COLO829 (cell line): ENCODE data around the gene OR1D5.
"Not testable (repeated sequence)": the region's sequence is repeated elsewhere in the genome, so short reads cannot be mapped to it uniquely, and the experiment has no call there.

ENCODE experiments used
- DNase-seq: peaks from one replicate; pipeline ENCODE4 v3.0.0; 2012; ENCODE audit warnings: low spot score

Gene OR1D5

DNA sequence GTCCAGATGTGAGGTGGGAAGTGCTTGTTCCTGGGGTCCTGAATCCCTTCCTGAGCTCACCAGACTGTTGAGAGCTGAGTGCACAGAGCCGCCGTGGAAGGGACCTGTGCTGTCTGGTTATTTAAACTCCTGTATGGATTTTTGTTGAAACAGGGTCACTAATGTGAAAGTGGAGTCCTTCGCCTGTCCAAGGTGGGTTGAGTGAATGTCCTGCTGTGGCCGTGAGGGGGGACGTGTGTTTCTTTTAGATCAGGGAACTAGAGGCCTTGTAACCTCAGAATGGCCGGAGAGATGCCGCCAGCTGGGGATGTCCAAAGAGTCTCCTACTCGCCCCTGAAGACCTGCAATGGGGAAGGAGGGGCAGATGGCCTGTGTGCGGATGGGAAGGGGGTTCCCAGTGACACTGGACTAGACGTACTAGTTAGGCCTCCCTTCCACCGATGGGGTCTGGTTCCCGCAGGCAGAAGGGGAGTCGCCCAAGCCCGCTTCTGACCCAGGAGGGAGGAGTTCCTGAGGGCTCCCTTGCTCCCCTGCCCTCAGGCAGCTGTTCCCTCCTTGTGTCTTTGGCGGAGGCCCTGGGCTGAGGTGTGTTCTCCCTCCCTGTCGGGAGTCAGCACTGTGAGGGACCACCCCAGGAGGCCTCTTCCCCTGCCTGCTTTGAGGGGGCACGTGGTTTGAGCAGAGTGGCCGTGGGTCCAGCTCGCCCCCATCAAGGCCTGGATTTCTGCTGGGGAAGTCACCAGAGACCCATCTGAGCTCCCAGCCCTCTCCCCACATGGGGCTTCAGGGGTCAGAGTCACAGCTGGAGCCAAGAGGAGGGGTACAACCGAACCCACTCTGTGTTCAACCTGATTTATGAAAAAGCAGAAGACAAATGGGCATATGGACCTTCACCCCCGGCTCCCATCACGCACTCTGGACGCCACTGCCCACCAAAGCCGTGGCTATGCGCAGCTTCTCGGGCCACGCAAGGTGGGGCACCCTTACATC lies 30.9 kb downstream of the OR1D5 start:
- no peak for DNase-seq

- DNase-seq: not testable (repeated sequence)
Measured at GRCh38 chr17:3030852-3031470, 32.4 kb downstream of the OR1D5 start.

GRCh38 chr17:3030096-3030495 lies 33.3 kb downstream of the OR1D5 start:
- DNase-seq: peak; percentile 63

GRCh38 chr17:3029213-3029913 lies 34.0 kb downstream of the OR1D5 start:
- no peak for DNase-seq

- DNase-seq: no peak
Measured at GRCh38 chr17:3027786-3028532, 35.4 kb downstream of the OR1D5 start.

- no peak for DNase-seq
Measured at GRCh38 chr17:3026856-3027751, 36.3 kb downstream of the OR1D5 start.

DNA sequence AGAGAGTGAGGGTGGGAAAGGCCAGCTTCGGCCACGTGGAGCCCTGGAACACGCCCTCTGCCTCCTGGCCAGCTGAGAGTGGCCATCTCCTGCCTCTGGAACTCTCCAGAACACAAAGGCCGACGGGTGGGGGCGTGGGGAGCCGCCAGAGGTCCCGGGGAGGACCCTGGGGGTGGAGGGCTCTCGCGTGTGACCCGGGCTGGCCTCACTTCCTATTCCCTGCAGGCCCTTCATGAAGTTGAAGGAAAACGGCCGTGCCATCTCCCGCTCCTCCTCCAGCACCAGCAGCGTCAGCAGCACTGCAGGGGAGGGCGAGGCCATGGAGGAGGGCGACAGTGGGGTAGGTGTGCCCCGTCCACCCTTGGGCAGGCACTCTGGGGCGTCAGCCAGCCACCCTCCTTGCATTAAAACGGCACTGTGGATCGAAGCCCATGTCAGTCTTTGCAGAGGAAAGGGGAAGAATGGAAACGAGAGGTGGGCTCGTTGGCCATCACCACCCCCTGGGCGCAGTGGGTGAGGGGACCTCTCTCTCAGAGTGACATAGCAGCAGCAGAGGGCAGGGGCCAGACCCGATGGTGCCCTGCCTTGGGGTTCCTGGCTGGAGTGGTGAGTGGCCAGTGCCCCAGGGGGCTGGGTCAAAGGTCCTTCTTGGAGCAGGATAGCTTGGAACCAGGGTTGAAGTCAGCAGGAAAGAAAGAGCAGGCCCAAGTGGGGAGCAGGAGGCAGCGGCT lies 37.1 kb downstream of the OR1D5 start:
- no peak for DNase-seq

- DNase-seq: no peak
Measured at GRCh38 chr17:3025421-3026124, 37.8 kb downstream of the OR1D5 start.

- DNase-seq: no peak
Measured at GRCh38 chr17:3024346-3024745, 39.1 kb downstream of the OR1D5 start.

GRCh38 chr17:3022197-3022596 lies 41.2 kb downstream of the OR1D5 start:
- DNase-seq: no peak

DNA sequence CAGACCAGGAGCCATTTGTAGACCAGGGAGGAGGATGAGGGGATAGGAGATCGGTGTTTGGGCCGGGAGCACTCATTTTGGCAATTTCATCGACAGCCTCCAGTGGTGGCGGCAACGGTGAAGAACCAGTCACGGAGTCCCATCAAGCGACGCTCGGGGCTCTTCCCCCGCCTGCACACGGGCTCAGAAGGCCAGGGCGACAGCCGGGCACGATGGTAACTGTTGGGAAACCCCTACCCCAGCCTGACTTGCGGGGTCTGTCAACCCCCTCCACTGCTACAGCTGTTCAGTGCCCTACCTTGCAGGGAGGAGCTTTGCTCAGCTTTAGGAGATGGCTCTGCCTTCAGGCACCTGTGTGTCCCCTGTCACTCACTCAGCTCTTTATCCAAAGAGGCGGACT lies 43.0 kb downstream of the OR1D5 start:
- DNase-seq: no peak

DNA sequence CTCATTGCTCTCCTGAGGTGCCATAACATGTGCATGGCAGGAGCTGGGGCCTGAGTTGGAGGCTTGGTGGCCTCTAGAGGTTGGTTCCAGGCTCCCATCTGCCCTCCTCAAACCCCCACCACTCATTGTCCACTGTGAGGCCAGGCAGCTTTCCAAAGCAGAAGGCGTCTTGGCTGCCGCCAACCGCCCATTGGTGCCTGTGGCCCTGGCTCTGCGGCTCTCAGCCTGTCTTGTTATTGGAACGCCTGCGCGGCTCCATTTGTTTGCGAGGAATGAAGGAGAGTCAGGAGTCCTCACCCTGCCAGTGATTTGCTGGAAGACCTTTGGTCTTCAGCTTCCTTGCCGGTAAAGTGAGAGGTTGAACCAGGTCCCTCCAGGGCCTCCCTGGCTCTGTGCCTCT lies 43.6 kb downstream of the OR1D5 start:
- DNase-seq: no peak

GRCh38 chr17:3017936-3018335 lies 45.5 kb downstream of the OR1D5 start:
- DNase-seq: no peak

DNA sequence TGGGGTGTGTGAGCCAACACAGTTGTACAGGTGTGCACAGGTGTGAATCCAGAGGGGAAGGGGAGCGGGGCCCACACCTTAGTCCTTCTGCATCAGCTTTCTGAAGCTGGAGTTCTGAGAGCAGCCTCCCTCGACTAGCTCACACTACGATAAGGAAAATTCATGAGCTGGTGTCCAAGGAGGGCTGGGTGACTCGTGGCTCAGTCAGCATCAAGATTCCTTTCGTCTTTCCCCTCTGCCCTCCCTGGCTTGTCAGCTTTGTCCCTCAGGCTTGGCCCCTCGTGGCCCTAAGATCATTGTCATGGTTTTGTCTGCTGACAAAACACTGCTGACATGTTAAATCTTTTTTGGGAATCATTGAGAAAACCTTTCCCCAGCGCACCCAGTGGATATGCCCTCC lies 47.5 kb downstream of the OR1D5 start:
- no peak for DNase-seq

DNA sequence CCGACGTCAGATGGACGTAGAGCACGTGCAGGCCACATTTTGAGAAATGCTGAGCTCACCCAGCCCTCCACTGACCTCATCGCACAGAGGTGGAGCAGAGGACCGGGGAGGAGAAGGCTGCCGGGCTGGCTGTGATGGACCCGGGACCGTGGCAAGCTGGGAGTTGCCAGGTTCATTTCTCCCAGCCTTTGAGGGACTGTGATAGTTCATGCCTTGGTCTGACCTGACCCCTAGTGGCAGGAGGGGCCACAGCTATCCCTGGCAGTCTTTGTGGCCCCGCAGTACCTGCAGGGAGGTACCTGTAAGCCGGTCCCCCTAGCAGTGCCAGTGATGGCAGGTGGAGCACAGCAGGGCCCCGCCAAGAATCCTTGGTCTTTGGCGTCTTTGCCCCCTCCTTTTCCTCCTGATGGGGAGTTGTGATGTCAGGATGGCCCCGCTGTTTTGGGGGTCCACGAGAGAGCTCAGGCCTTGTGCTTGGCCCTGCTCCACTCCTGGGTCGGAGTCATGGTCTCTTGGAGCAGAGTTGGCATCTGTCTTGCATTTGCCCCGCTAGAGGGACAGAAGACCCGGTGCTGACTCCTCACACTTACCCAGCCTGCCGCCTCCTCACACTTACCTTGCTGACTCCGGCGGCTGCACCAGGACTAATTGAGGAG lies 50.4 kb downstream of the OR1D5 start:
- DNase-seq: peak; percentile 35
